ENCODE measurements around the gene MED25.
"Not testable (repeated sequence)": the region's sequence is repeated elsewhere in the genome, so short reads cannot be mapped to it uniquely, and the experiment has no call there.

Gene MED25

GRCh38 chr19:49818649-49819370, 721 bp downstream of the MED25 start:
- no peak for DNase-seq

GRCh38 chr19:49819452-49820115, 1.5 kb downstream of the MED25 start:
- DNase-seq, result not testable (repeated sequence)

GRCh38 chr19:49820125-49820524, 2.0 kb downstream of the MED25 start:
- DNase-seq, result no peak

GRCh38 chr19:49823472-49823871, 5.4 kb downstream of the MED25 start:
- DNase-seq, result no peak

- DNase-seq, result no peak
These were observed 6.6 kb downstream of the MED25 start for GRCh38 chr19:49824662-49825061.

- DNase-seq, result no peak
These were observed 8.9 kb downstream of the MED25 start for GRCh38 chr19:49827034-49827433.

- DNase-seq, result no peak
These were observed 11.1 kb downstream of the MED25 start for GRCh38 chr19:49829200-49829599.

GRCh38 chr19:49829721-49830120, 11.6 kb downstream of the MED25 start:
- DNase-seq, result no peak

GRCh38 chr19:49830766-49831165, 12.7 kb downstream of the MED25 start:
- no peak for DNase-seq

GRCh38 chr19:49831592-49831991, 13.5 kb downstream of the MED25 start:
- no peak for DNase-seq

- DNase-seq, result no peak
These were observed 14.5 kb downstream of the MED25 start for GRCh38 chr19:49832556-49832955.

GRCh38 chr19:49833599-49833998, 15.5 kb downstream of the MED25 start:
- no peak for DNase-seq

GRCh38 chr19:49835562-49835961, 17.5 kb downstream of the MED25 start:
- no peak for DNase-seq

GRCh38 chr19:49836176-49837008, 18.3 kb downstream of the MED25 start:
- no peak for DNase-seq

- no peak for DNase-seq
These were observed 18.9 kb downstream of the MED25 start for GRCh38 chr19:49837009-49837310.

- no peak for DNase-seq
These were observed 19.3 kb downstream of the MED25 start for GRCh38 chr19:49837425-49837824.

GRCh38 chr19:49838885-49839588, 20.9 kb downstream of the MED25 start:
- DNase-seq, result no peak

GRCh38 chr19:49839713-49840112, 21.6 kb downstream of the MED25 start:
- no peak for DNase-seq

- no peak for DNase-seq
These were observed 22.2 kb downstream of the MED25 start for GRCh38 chr19:49840321-49840720.

- DNase-seq, result no peak
These were observed 22.7 kb downstream of the MED25 start for GRCh38 chr19:49840736-49841249.

- no peak for DNase-seq
These were observed 25.2 kb downstream of the MED25 start for GRCh38 chr19:49843265-49843664.

- DNase-seq, result no peak
These were observed 26.3 kb downstream of the MED25 start for GRCh38 chr19:49844138-49845095.
